ENCODE data around the gene RIPK4.

RIPK4 gene

DNA sequence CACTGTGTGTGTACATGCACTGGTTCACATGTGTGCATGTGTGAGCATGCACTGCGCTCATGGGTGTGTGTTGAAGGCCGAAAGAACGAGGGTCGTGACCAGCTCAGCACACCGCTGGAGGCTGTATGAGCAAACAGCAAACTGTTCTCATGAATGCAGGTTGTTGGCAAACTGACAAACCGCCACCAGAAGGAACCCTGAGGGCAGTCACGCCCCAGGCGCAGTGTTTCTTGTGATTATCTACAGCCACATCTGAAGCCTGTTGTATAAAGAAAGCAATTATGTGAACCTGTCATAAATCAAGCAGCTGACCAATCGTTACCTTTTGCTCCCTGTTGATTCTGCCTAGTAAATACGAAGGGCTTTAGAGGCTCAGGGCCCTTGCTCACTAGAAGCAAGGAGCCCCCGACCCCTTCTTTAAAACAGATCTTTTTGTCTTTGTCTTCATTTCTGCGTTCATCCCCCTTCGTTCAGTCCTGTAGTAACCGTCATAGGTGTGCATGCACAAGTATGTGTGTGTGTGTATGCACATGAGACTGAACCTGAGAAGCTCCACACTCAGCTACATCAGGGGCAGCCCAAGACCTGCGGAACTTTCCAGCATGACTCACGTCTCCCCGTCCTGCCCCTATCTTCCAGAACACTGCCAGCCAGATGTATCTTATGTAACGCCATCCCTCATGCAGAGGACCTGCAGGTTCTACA, 16.8 kb upstream of the RIPK4 start:
- CTCF ChIA-PET = interaction anchor here (1.0 to 1.4 kb wide), 5 partner anchors 12 to 172 kb away, joined by 3 to 7 read pairs (median 4); no protein-coding TSS in a partner anchor
- 4% methylated on average over 16 of the region's 18 CpGs for WGBS (ENCODE audit: insufficient coverage)
- peaks cover 0 to 18% (median 3%) of the 10 kb centered on the region in 5 experiments for H3K27me3 ChIP-seq (replicated peaks in 2 of 5; ENCODE audit: control insufficient read depth in 4 of 5, insufficient read depth in 5 of 5, low read length in 4 of 5)
- peak; percentile 81 to 98 (median 97) for DNase-seq
- H3K36me3 ChIP-seq (ENCODE audit: control insufficient read depth in 4 of 4, insufficient read depth in 4 of 4, low read length in 3 of 4) = no peaks in the 10 kb centered on the region
- no peak overlapping the region for H3K27ac ChIP-seq (ENCODE audit: insufficient read depth in 1 of 2, low read depth in 1 of 2, low read length in 2 of 2, poor library complexity in 1 of 2, severe bottlenecking in 2 of 2)
- POLR2A ChIA-PET = no interaction called here
- H3K9me3 ChIP-seq (ENCODE audit: control extremely low read depth in 1 of 5, control insufficient read depth in 4 of 5, insufficient read depth in 2 of 5, low read depth in 1 of 5, low read length in 4 of 5) = no peaks in the 10 kb centered on the region
- H3K4me1 ChIP-seq (ENCODE audit: control extremely low read depth in 1 of 4, control insufficient read depth in 4 of 4, insufficient read depth in 4 of 4, low read length in 3 of 4) = peaks cover 0 to 39% (median 18%) of the 10 kb centered on the region in 4 experiments
- peak overlapping the region in 3 of 7 experiments; percentile 14 to 34 (median 26) for H3K4me3 ChIP-seq (ENCODE audit: control insufficient read depth in 1 of 7, extremely low read depth in 1 of 7, insufficient read depth in 4 of 7, low read depth in 2 of 7, low read length in 6 of 7)

DNA sequence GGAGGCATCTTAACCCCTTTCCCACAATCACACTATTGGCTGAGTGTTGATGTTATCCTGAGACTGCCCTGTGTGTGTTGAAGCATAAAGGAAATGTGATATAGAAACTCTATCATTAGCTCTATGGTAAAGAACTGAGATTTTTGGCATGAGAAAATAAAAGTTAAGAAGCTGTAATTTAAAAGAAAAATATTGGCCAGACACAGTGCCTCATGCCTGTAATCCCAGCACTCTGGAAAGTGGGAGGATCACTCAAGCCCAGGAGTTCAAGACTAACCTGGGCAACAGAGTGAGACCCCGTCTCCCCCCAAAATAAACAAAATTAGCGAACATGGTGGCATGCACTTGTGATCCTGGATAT, 14.2 kb upstream of the RIPK4 start:
- DNase-seq = no peak
- Histone ChIP-seq H3K27me3 (replicated peaks in 2 of 5; ENCODE audit: control insufficient read depth in 4 of 5, insufficient read depth in 5 of 5, low read length in 4 of 5) (peaks cover 0 to 37% (median 16%) of the 10 kb centered on the region in 5 experiments), H3K36me3 (ENCODE audit: control insufficient read depth in 4 of 4, insufficient read depth in 4 of 4, low read length in 3 of 4) (no peaks in the 10 kb centered on the region), H3K27ac (ENCODE audit: insufficient read depth in 1 of 2, low read depth in 1 of 2, low read length in 2 of 2, poor library complexity in 1 of 2, severe bottlenecking in 2 of 2) (no peak overlapping the region), H3K4me1 (ENCODE audit: control extremely low read depth in 1 of 4, control insufficient read depth in 4 of 4, insufficient read depth in 4 of 4, low read length in 3 of 4) (peaks cover 0 to 48% (median 21%) of the 10 kb centered on the region in 4 experiments), H3K4me3 (ENCODE audit: control insufficient read depth in 1 of 7, extremely low read depth in 1 of 7, insufficient read depth in 4 of 7, low read depth in 2 of 7, low read length in 6 of 7) (no peak overlapping the region), H3K9me3 (ENCODE audit: control extremely low read depth in 1 of 5, control insufficient read depth in 4 of 5, insufficient read depth in 2 of 5, low read depth in 1 of 5, low read length in 4 of 5) (no peaks in the 10 kb centered on the region)
- ChIA-PET CTCF (no interaction called here), POLR2A (no interaction called here)
- WGBS (ENCODE audit: insufficient coverage) = 100% methylated on average over 2 of the region's 2 CpGs

GRCh38 chr21:41780337-41781049, 13.6 kb upstream of the RIPK4 start:
- peaks cover 0 to 37% (median 16%) of the 10 kb centered on the region in 5 experiments for H3K27me3 ChIP-seq (replicated peaks in 2 of 5; ENCODE audit: control insufficient read depth in 4 of 5, insufficient read depth in 5 of 5, low read length in 4 of 5)

GRCh38 chr21:41779659-41780058, 12.8 kb upstream of the RIPK4 start:
- POLR2A ChIA-PET = no interaction called here
- H3K27me3 ChIP-seq (replicated peaks in 2 of 5; ENCODE audit: control insufficient read depth in 4 of 5, insufficient read depth in 5 of 5, low read length in 4 of 5) = peaks cover 0 to 43% (median 19%) of the 10 kb centered on the region in 5 experiments

More at GRCh38 chr21:41780337-41781049, 13.6 kb upstream of the RIPK4 start:
- 92% methylated on average over 1 of the region's 1 CpG for WGBS (ENCODE audit: insufficient coverage)
- Histone ChIP-seq H3K9me3 (ENCODE audit: control extremely low read depth in 1 of 5, control insufficient read depth in 4 of 5, insufficient read depth in 2 of 5, low read depth in 1 of 5, low read length in 4 of 5) (no peaks in the 10 kb centered on the region), H3K4me1 (ENCODE audit: control extremely low read depth in 1 of 4, control insufficient read depth in 4 of 4, insufficient read depth in 4 of 4, low read length in 3 of 4) (peaks cover 0 to 48% (median 21%) of the 10 kb centered on the region in 4 experiments), H3K36me3 (ENCODE audit: control insufficient read depth in 4 of 4, insufficient read depth in 4 of 4, low read length in 3 of 4) (no peaks in the 10 kb centered on the region), H3K27ac (ENCODE audit: insufficient read depth in 1 of 2, low read depth in 1 of 2, low read length in 2 of 2, poor library complexity in 1 of 2, severe bottlenecking in 2 of 2) (no peak overlapping the region), H3K4me3 (ENCODE audit: control insufficient read depth in 1 of 7, extremely low read depth in 1 of 7, insufficient read depth in 4 of 7, low read depth in 2 of 7, low read length in 6 of 7) (no peak overlapping the region)
- POLR2A ChIA-PET = no interaction called here
- CTCF ChIA-PET = interaction anchor here (0.6 to 0.8 kb wide), 2 partner anchors 37 to 520 kb away, joined by 3 read pairs; no protein-coding TSS in a partner anchor
- DNase-seq = no peak

GRCh38 chr21:41778930-41779600, 12.2 kb upstream of the RIPK4 start:
- Histone ChIP-seq H3K4me1 (ENCODE audit: control extremely low read depth in 1 of 4, control insufficient read depth in 4 of 4, insufficient read depth in 4 of 4, low read length in 3 of 4) (peaks cover 0 to 40% (median 18%) of the 10 kb centered on the region in 4 experiments), H3K27me3 (replicated peaks in 2 of 5; ENCODE audit: control insufficient read depth in 4 of 5, insufficient read depth in 5 of 5, low read length in 4 of 5) (peaks cover 0 to 48% (median 19%) of the 10 kb centered on the region in 5 experiments), H3K4me3 (ENCODE audit: control insufficient read depth in 1 of 7, extremely low read depth in 1 of 7, insufficient read depth in 4 of 7, low read depth in 2 of 7, low read length in 6 of 7) (peak overlapping the region in 1 of 7 experiments; percentile 31), H3K36me3 (ENCODE audit: control insufficient read depth in 4 of 4, insufficient read depth in 4 of 4, low read length in 3 of 4) (no peaks in the 10 kb centered on the region), H3K9me3 (ENCODE audit: control extremely low read depth in 1 of 5, control insufficient read depth in 4 of 5, insufficient read depth in 2 of 5, low read depth in 1 of 5, low read length in 4 of 5) (no peaks in the 10 kb centered on the region), H3K27ac (ENCODE audit: insufficient read depth in 1 of 2, low read depth in 1 of 2, low read length in 2 of 2, poor library complexity in 1 of 2, severe bottlenecking in 2 of 2) (no peak overlapping the region)
- WGBS (ENCODE audit: insufficient coverage) = 22% methylated on average over 10 of the region's 16 CpGs
- CTCF ChIA-PET = interaction anchor here (1.1 kb wide), 1 partner anchor 496 kb away, joined by 4 read pairs; no protein-coding TSS in a partner anchor
- POLR2A ChIA-PET = interaction anchor here (1.3 kb wide), 1 partner anchor 340 kb away, joined by 3 read pairs; no protein-coding TSS in a partner anchor
- peak in 2 of 3 donors; percentile 68 to 78 for DNase-seq

More at GRCh38 chr21:41779659-41780058, 12.8 kb upstream of the RIPK4 start:
- Histone ChIP-seq H3K27ac (ENCODE audit: insufficient read depth in 1 of 2, low read depth in 1 of 2, low read length in 2 of 2, poor library complexity in 1 of 2, severe bottlenecking in 2 of 2) (no peak overlapping the region), H3K4me3 (ENCODE audit: control insufficient read depth in 1 of 7, extremely low read depth in 1 of 7, insufficient read depth in 4 of 7, low read depth in 2 of 7, low read length in 6 of 7) (no peak overlapping the region), H3K9me3 (ENCODE audit: control extremely low read depth in 1 of 5, control insufficient read depth in 4 of 5, insufficient read depth in 2 of 5, low read depth in 1 of 5, low read length in 4 of 5) (no peaks in the 10 kb centered on the region), H3K36me3 (ENCODE audit: control insufficient read depth in 4 of 4, insufficient read depth in 4 of 4, low read length in 3 of 4) (no peaks in the 10 kb centered on the region), H3K4me1 (ENCODE audit: control extremely low read depth in 1 of 4, control insufficient read depth in 4 of 4, insufficient read depth in 4 of 4, low read length in 3 of 4) (peaks cover 0 to 46% (median 21%) of the 10 kb centered on the region in 4 experiments)
- DNase-seq = no peak
- CTCF ChIA-PET = no interaction called here
- WGBS (ENCODE audit: insufficient coverage) = 29% methylated on average over 5 of the region's 5 CpGs

DNA sequence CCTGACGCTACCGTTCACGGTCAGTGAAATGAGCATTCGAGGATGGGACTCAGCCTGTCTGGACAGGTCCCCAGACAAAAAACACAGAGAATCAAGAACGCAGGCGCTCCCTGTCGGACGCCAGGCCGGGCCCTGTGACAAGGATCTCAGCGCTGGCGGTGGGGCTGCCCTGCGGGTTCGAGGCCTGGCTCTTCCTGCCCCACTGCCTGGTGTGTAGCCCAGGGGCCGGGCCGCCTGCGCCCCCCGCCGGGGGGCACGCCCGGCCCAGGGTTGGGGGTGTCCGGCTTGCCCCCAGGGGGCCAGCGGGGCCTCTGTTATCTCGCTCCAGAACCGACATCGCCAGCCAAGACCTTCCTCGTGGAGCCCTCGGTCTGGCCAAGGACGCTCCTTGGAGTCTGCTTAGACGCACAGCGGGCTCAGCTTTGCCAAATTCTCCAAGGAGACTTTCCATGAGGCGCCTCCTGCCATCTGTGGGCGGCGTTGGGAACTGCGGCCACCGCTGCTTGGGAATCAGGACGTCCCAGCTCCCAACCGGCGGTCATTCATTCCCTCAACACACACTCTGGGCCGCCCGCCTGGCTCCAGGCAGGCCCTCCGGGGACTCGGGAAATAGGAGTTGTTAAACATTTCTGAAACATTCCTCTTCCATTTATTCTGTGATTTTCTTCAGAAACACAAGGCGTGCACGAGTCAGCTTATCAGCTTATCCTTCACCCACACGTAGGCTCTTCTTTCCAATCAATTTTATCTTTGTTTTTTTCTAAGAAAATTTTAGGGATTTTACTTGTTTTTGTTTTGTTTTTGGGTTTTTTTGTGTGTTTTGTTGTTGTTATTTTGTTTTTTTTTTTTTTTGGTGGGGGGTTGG, 11.3 kb upstream of the RIPK4 start:
- WGBS (ENCODE audit: insufficient coverage) = 27% methylated on average over 28 of the region's 45 CpGs
- peak; percentile 33 to 40 (median 33) for DNase-seq

More for the DNA sequence above, 11.3 kb upstream of the RIPK4 start:
- Histone ChIP-seq H3K4me3 (ENCODE audit: control insufficient read depth in 1 of 7, extremely low read depth in 1 of 7, insufficient read depth in 4 of 7, low read depth in 2 of 7, low read length in 6 of 7) (no peak overlapping the region), H3K27me3 (replicated peaks in 2 of 5; ENCODE audit: control insufficient read depth in 4 of 5, insufficient read depth in 5 of 5, low read length in 4 of 5) (peaks cover 2 to 50% (median 19%) of the 10 kb centered on the region in 5 experiments), H3K9me3 (ENCODE audit: control extremely low read depth in 1 of 5, control insufficient read depth in 4 of 5, insufficient read depth in 2 of 5, low read depth in 1 of 5, low read length in 4 of 5) (no peaks in the 10 kb centered on the region), H3K27ac (ENCODE audit: insufficient read depth in 1 of 2, low read depth in 1 of 2, low read length in 2 of 2, poor library complexity in 1 of 2, severe bottlenecking in 2 of 2) (no peak overlapping the region), H3K4me1 (ENCODE audit: control extremely low read depth in 1 of 4, control insufficient read depth in 4 of 4, insufficient read depth in 4 of 4, low read length in 3 of 4) (peaks cover 0 to 31% (median 11%) of the 10 kb centered on the region in 4 experiments), H3K36me3 (ENCODE audit: control insufficient read depth in 4 of 4, insufficient read depth in 4 of 4, low read length in 3 of 4) (no peaks in the 10 kb centered on the region)
- ChIA-PET POLR2A (interaction anchor here (1.3 kb wide), 1 partner anchor 340 kb away, joined by 3 read pairs; no protein-coding TSS in a partner anchor), CTCF (interaction anchor here (0.6 to 1.1 kb wide), 3 partner anchors 11 to 495 kb away, joined by 3 to 4 read pairs (median 3); partner anchors contain the start of gene RIPK4)

All from common myeloid progenitor, CD34-positive (primary cell).